HepG2 (cell line): ENCODE results near the gene ATG2A. TPM values are rescaled to one million over a fixed set of nuclear protein-coding genes. Genes with fewer than 3 reads are reported as not detected.

Experiments used
- ATAC-seq: fragments of 200-7000 bp; cut with Tn5 transposase; 3 replicates; pipeline ENCODE4 v1.9.1; 2020; ENCODE audit warnings: mild to moderate bottlenecking, moderate library complexity
- BruUV-seq: library from RNA; stranded (reverse); fragments of 400-500 nt; replicated peaks from 2 replicates; lab custom pipeline; 2021; lab: Mats Ljungman, UMichigan
- CTCF ChIA-PET: fragments of 300-600 bp; formaldehyde crosslinking; extraction: SDS; loops from one replicate; lab custom pipeline; 2021; ENCODE audit warnings: low total read pairs, inconsistent platforms, low intra/inter-chr PET ratio; lab: Yijun Ruan, JAX
- POLR2A ChIA-PET: fragments of 350-600 bp; sonication (Branson Sonifier 250); formaldehyde crosslinking; loops from one replicate; lab custom pipeline; 2020; ENCODE audit warnings: antibody characterized with exemption, inconsistent platforms; lab: Yijun Ruan, JAX
- DNase-seq: peaks from one replicate; pipeline ENCODE4 v3.0.0-alpha.2; 2015; ENCODE audit warnings: low spot score
- FAIRE-seq: peaks from 3 replicates; lab custom pipeline; 2011; peaks lifted over from hg19 to GRCh38; lab: Jason Lieb, UNC
- H2AFZ ChIP-seq: one replicate; pipeline ENCODE4 v1.6.1; 2011; ENCODE audit warnings: low read length, inconsistent platforms
- H3K27ac ChIP-seq: fragments of 300-600 bp; 3 replicates; pipeline ENCODE4 v1.8.0; 2011; ENCODE audit warnings: mixed run types, mild to moderate bottlenecking, mixed read lengths, low read length, inconsistent platforms; ENCODE audit not compliant: insufficient read depth; ENCODE audit errors: extremely low read length
- H3K27me3 ChIP-seq, 2 experiments: fragments of 200-600 bp in 1 of 2; 2 replicates in 1 of 2; 3 replicates in 1 of 2; pipeline versions ENCODE4 v1.6.0 to v1.8.0; 2011; ENCODE audit warnings: low read length in 2 of 2, mild to moderate bottlenecking in 2 of 2, moderate library complexity in 2 of 2, inconsistent platforms in 1 of 2; ENCODE audit not compliant: insufficient read depth in 2 of 2, control insufficient read depth in 1 of 2
- H3K36me3 ChIP-seq, 2 experiments: fragments of 200-600 bp in 1 of 2; replicated peaks in 1 of 2; 2 replicates in 1 of 2; 3 replicates in 1 of 2; pipeline versions ENCODE4 v1.5.1 to v1.8.0; 2011; ENCODE audit warnings: low read length in 2 of 2, inconsistent platforms in 1 of 2; ENCODE audit not compliant: insufficient read depth in 2 of 2, control insufficient read depth in 1 of 2
- H3K4me1 ChIP-seq: 2 replicates; pipeline ENCODE4 v1.5.1; 2012; ENCODE audit warnings: low read length, inconsistent platforms; ENCODE audit not compliant: insufficient read depth
- H3K4me2 ChIP-seq: 2 replicates; pipeline ENCODE4 v1.6.0; 2011; ENCODE audit warnings: low read depth, low read length, inconsistent platforms
- H3K4me3 ChIP-seq, 3 experiments: fragments of 200-600 bp in 1 of 3; sonication (generic), shearing (Covaris generic) in 1 of 3; replicated peaks in 1 of 3; 2 replicates each; pipeline ENCODE4 v1.5.1; 2011 to 2016; ENCODE audit warnings: low read length in 3 of 3, inconsistent platforms in 2 of 3, low read depth in 2 of 3, mild to moderate bottlenecking in 2 of 3, control low read depth in 1 of 3, mixed read lengths in 1 of 3; ENCODE audit not compliant: insufficient read depth in 1 of 3
- H3K79me2 ChIP-seq: one replicate; pipeline ENCODE4 v1.6.1; 2011; ENCODE audit warnings: low read length, inconsistent platforms; ENCODE audit not compliant: insufficient read depth
- H3K9ac ChIP-seq: 2 replicates; pipeline ENCODE4 v1.6.0; 2011; ENCODE audit warnings: mild to moderate bottlenecking, low read depth, low read length, inconsistent platforms; ENCODE audit not compliant: insufficient read depth
- H3K9me3 ChIP-seq: 2 replicates; pipeline ENCODE4 v1.5.1; 2012; ENCODE audit warnings: mild to moderate bottlenecking, low read length
- H4K20me1 ChIP-seq: 2 replicates; pipeline ENCODE4 v1.6.0; 2011; ENCODE audit warnings: inconsistent platforms, mild to moderate bottlenecking, low read length, moderate library complexity; ENCODE audit not compliant: insufficient read depth
- AGO1 ChIP-seq: fragments of 200-400 bp; formaldehyde crosslinking; IDR thresholded peaks from 2 replicates; pipeline ENCODE4 v1.6.1; 2017; ENCODE audit warnings: mild to moderate bottlenecking, low read depth, low read length, moderate library complexity; ENCODE audit not compliant: poor library complexity, severe bottlenecking
- FOXA1 ChIP-seq, 2 experiments: fragments of 450-650 bp in 1 of 2; sonication (generic) in 1 of 2; formaldehyde crosslinking in 1 of 2; IDR thresholded peaks; 2 replicates each; pipeline versions ENCODE4 v1.4.0 to v1.6.1; 2016 to 2020; ENCODE audit warnings: missing genetic modification reagents in 1 of 2
- HDAC6 ChIP-seq: fragments of 200-600 bp; sonication (generic); IDR thresholded peaks from 2 replicates; pipeline ENCODE4 v1.7.0; 2017; ENCODE audit warnings: mild to moderate bottlenecking, antibody characterized with exemption, low read length, low read depth
- MTERF4 ChIP-seq: sonication (generic); formaldehyde crosslinking; IDR thresholded peaks from 2 replicates; pipeline ENCODE4 v1.8.0; 2023; ENCODE audit warnings: mild to moderate bottlenecking, missing genetic modification reagents
- NFRKB ChIP-seq: fragments of 450-650 bp; IDR thresholded peaks from 2 replicates; pipeline ENCODE4 v1.6.1; 2017
- RBFOX2 ChIP-seq: fragments of 200-400 bp; formaldehyde crosslinking; IDR thresholded peaks from 2 replicates; pipeline ENCODE4 v1.6.1; 2017; ENCODE audit warnings: low read depth, mild to moderate bottlenecking, low read length
- SPEN ChIP-seq: sonication (generic); formaldehyde crosslinking; IDR thresholded peaks from 2 replicates; pipeline ENCODE4 v1.5.1; 2020; ENCODE audit warnings: low read depth, mild to moderate bottlenecking, missing genetic modification reagents
- SRSF4 ChIP-seq: fragments of 200-400 bp; formaldehyde crosslinking; IDR thresholded peaks from one replicate; pipeline ENCODE4 v1.6.1; 2018; ENCODE audit warnings: mild to moderate bottlenecking, low read depth, low read length, moderate library complexity; ENCODE audit not compliant: poor library complexity, severe bottlenecking
- ZMYM2 ChIP-seq: sonication (generic); formaldehyde crosslinking; IDR thresholded peaks from 2 replicates; pipeline ENCODE4 v1.8.0; 2022; ENCODE audit warnings: mild to moderate bottlenecking, missing genetic modification reagents
- ZNF329 ChIP-seq: sonication (generic); formaldehyde crosslinking; IDR thresholded peaks from 2 replicates; pipeline ENCODE4 v1.9.0; 2021; ENCODE audit warnings: low read depth, mild to moderate bottlenecking, missing genetic modification reagents
- ZNF367 ChIP-seq: sonication (generic); formaldehyde crosslinking; IDR thresholded peaks from 2 replicates; pipeline ENCODE4 v1.4.0; 2020; ENCODE audit warnings: missing genetic modification reagents, borderline replicate concordance
- ZNF484 ChIP-seq: sonication (generic); formaldehyde crosslinking; IDR thresholded peaks from 2 replicates; pipeline ENCODE4 v1.5.1; 2020; ENCODE audit warnings: mild to moderate bottlenecking, low read depth, missing genetic modification reagents, borderline replicate concordance
- ZNF768 ChIP-seq: sonication (generic); formaldehyde crosslinking; IDR thresholded peaks from 2 replicates; pipeline ENCODE4 v1.4.0; 2020; ENCODE audit warnings: missing genetic modification reagents
- WGBS: methylation state at CpG from one replicate; pipeline ENCODE4 v1.1.6; 2017; ENCODE audit warnings: low lambda C conversion rate; 5-methylcytosine and 5-hydroxymethylcytosine counted together
- in situ Hi-C: cut with HindIII; loops from 2 replicates; pipeline ENCODE4 v1.10.0; 2017; ENCODE audit warnings: low pct_unique_long_range_greater_than_20kb; ENCODE audit not compliant: extremely low pct_ligation_motif_present
- intact Hi-C: fragments of 100-400 bp; cut with micrococcal nuclease; formaldehyde crosslinking; loops from one replicate; pipeline ENCODE4 v1.10.0; 2022; ENCODE audit not compliant: unreplicated experiment
- polyA plus RNA-seq, 8 experiments: library from polyadenylated mRNA; depleted of rRNA in 3 of 8; stranded (reverse) in 7 of 8; unstranded in 1 of 8; fragments of >200 nt; fragmentation: Illumina TruSeq in 4 of 8; extraction: Trizol in 4 of 8; gene quantifications; 2 replicates each; pipeline versions ENCODE4 v1.2.1 to v1.2.3, GENCODE V29; 2011 to 2016; ENCODE audit warnings: low read depth in 4 of 8, missing spikeins in 1 of 8, mixed read lengths in 1 of 8; ENCODE audit not compliant: insufficient read depth in 1 of 8
- total RNA-seq, 5 experiments: library from RNA; depleted of rRNA; stranded (reverse); fragments of >200 nt; fragmentation: Illumina TruSeq; extraction: Trizol; gene quantifications; 2 replicates each; pipeline ENCODE4 v1.2.3, GENCODE V29; 2016; ENCODE audit warnings: low read depth in 1 of 5

ATG2A gene
- total and polyA plus RNA-seq, 2 of the 13 experiments (the other 11 are each of a cell fraction or from before 2014, with no cell fraction given): 6.7 to 8.0 TPM

- intact Hi-C loops: no loop called here
- TF ChIP-seq ZNF367 (CRISPR knock-in tag): no peak
- TF ChIP-seq ZMYM2 (CRISPR knock-in tag): no peak
- no peak for TF ChIP-seq ZNF484 (CRISPR knock-in tag)
- peak; percentile 43 for TF ChIP-seq AGO1
- TF ChIP-seq FOXA1 (IDR thresholded peaks at IDR 0.05): no peak
- TF ChIP-seq FOXA1 (CRISPR knock-in tag; IDR thresholded peaks at IDR 0.05): no peak
- 0 out of 2 replicates have a peak, but pooled peaks have one; percentile 16 for TF ChIP-seq SPEN (CRISPR knock-in tag)
- TF ChIP-seq, all 625 proteins: peak for 2
- ATAC-seq (no peak), DNase-seq (no peak), FAIRE-seq (no peak)
- H3K36me3 ChIP-seq: no peaks in the 10 kb centered on the region
- peak overlapping the region; percentile 81 for H3K9ac ChIP-seq
- peaks cover 54% of the 10 kb centered on the region for H3K4me1 ChIP-seq
- POLR2A ChIA-PET: interaction anchor here (1.2 to 1.7 kb wide), 4 partner anchors 12 to 144 kb away, joined by 3 to 22 read pairs (median 8); partner anchors contain the start of genes BATF2 and GPHA2
- H4K20me1 ChIP-seq: no peaks in the 10 kb centered on the region
- 77% methylated on average over 7 of the region's 11 CpGs for WGBS
- H3K79me2 ChIP-seq: no peaks in the 10 kb centered on the region
- H3K27ac ChIP-seq: no peak overlapping the region
- H2AFZ ChIP-seq: no peak overlapping the region
- peak overlapping the region; percentile 99 for H3K4me2 ChIP-seq
- peak overlapping the region in 1 of 3 experiments; percentile 80; a peak in 2 of 6 replicates for H3K4me3 ChIP-seq
- no TSS peak for BruUV-seq
- no peaks in the 10 kb centered on the region; a peak in 1 of 5 replicates for H3K27me3 ChIP-seq
- CTCF ChIA-PET: no interaction called here
- in situ Hi-C loops: no loop called here
- H3K9me3 ChIP-seq: no peaks in the 10 kb centered on the region
Observed at GRCh38 chr11:64923151-64923661, 6.2 kb upstream of the ATG2A start.

- no peak for DNase-seq
- H3K79me2 ChIP-seq: peaks cover 2% of the 10 kb centered on the region
- H3K36me3 ChIP-seq: no peaks in the 10 kb centered on the region
- no peak for ATAC-seq
- no peaks in the 10 kb centered on the region; a peak in 1 of 5 replicates for H3K27me3 ChIP-seq
- no peak overlapping the region for H3K9ac ChIP-seq
- no peak overlapping the region for H2AFZ ChIP-seq
- WGBS: 17% methylated on average over 2 of the region's 3 CpGs
- no peak for TF ChIP-seq NFRKB
- TF ChIP-seq ZNF768 (CRISPR knock-in tag): no peak
- TF ChIP-seq ZNF329: no peak
- no peak for TF ChIP-seq RBFOX2
- TF ChIP-seq HDAC6: no peak
- no peak for TF ChIP-seq MTERF4 (CRISPR knock-in tag)
- TF ChIP-seq SRSF4: no peak
- no peaks in the 10 kb centered on the region for H4K20me1 ChIP-seq
- ChIA-PET CTCF (no interaction called here), POLR2A (interaction anchor here (1.3 kb wide), 1 partner anchor 77 kb away, joined by 4 read pairs; no protein-coding TSS in a partner anchor)
- H3K27ac ChIP-seq: no peak overlapping the region
- in situ Hi-C loops: no loop called here
- no peak for FAIRE-seq
- no TSS peak for BruUV-seq
- intact Hi-C loops: no loop called here
- H3K9me3 ChIP-seq: no peaks in the 10 kb centered on the region
- H3K4me1 ChIP-seq: peaks cover 56% of the 10 kb centered on the region
- H3K4me3 ChIP-seq: no peak overlapping the region
- no peak overlapping the region for H3K4me2 ChIP-seq
Observed at GRCh38 chr11:64921384-64921783, 4.4 kb upstream of the ATG2A start.
